Breast epithelium (tissue), 3 donors: Measurements from ENCODE around the gene FRMD6.

Experiments used
- CTCF ChIP-seq, 3 donors: fragments of 450-650 bp; IDR thresholded peaks; one replicate each; pipeline ENCODE4 v1.5.1; 2016 to 2017; ENCODE audit warnings: antibody characterized with exemption in 3 of 3, mild to moderate bottlenecking in 3 of 3, moderate library complexity in 3 of 3
- POLR2A ChIP-seq: fragments of 450-650 bp; IDR thresholded peaks from one replicate; pipeline ENCODE4 v1.6.1; 2016; ENCODE audit warnings: antibody characterized with exemption, mild to moderate bottlenecking, moderate library complexity
- POLR2AphosphoS5 ChIP-seq, 3 donors: sonication (generic); formaldehyde crosslinking; IDR thresholded peaks; one replicate each; pipeline ENCODE4 v1.6.1; 2017; ENCODE audit warnings: antibody characterized with exemption in 3 of 3

GRCh38 chr14:51733147-51733546 is 81.4 kb downstream of the FRMD6 start:
- TF ChIP-seq CTCF (IDR thresholded peaks at IDR 0.05) (no peak), POLR2A (no peak), POLR2AphosphoS5 (IDR thresholded peaks at IDR 0.05) (no peak)
